Activated CD8-positive, alpha-beta T cell treated with anti-CD3 and anti-CD28 coated beads for 36 hours (primary cell): Measurements from ENCODE around the gene FKBP8. TPM values are rescaled to one million over a fixed set of nuclear protein-coding genes. Genes with fewer than 3 reads are reported as not detected.

Experiments
- ATAC-seq: fragments of 200-7000 bp; cut with Tn5 transposase; one replicate; pipeline ENCODE4 v1.10.0; 2021; ENCODE audit warnings: mild to moderate bottlenecking, moderate library complexity
- CTCF ChIA-PET: fragments of 350-600 bp; sonication (Branson Sonifier 250); formaldehyde crosslinking; loops from one replicate; lab custom pipeline; 2021; ENCODE audit warnings: antibody characterized with exemption; lab: Charles Lee
- POLR2A ChIA-PET: fragments of 350-600 bp; sonication (Branson Sonifier 250); formaldehyde crosslinking; loops from one replicate; lab custom pipeline; 2021; ENCODE audit warnings: antibody characterized with exemption; lab: Charles Lee
- DNase-seq: peaks from one replicate; pipeline ENCODE4 v3.0.0-alpha.2; 2020
- H3K27ac Mint-ChIP-seq: one replicate; pipeline ENCODE4 v1.8.0; 2021; ENCODE audit warnings: mild to moderate bottlenecking, mixed read lengths
- H3K27me3 Mint-ChIP-seq: one replicate; pipeline ENCODE4 v1.8.0; 2021; ENCODE audit warnings: mixed read lengths
- H3K36me3 Mint-ChIP-seq: one replicate; pipeline ENCODE4 v1.8.0; 2021; ENCODE audit warnings: low read depth, mixed read lengths
- H3K4me1 Mint-ChIP-seq: one replicate; pipeline ENCODE4 v1.8.0; 2021; ENCODE audit warnings: low read depth, mixed read lengths
- H3K4me3 Mint-ChIP-seq: one replicate; pipeline ENCODE4 v1.8.0; 2021; ENCODE audit warnings: mild to moderate bottlenecking, moderate library complexity, mixed read lengths
- H3K9me3 Mint-ChIP-seq: one replicate; pipeline ENCODE4 v1.8.0; 2021; ENCODE audit warnings: mixed read lengths
- intact Hi-C: fragments of 100-400 bp; cut with micrococcal nuclease; formaldehyde crosslinking; loops from one replicate; pipeline ENCODE4 v1.10.0; 2022
- total RNA-seq, 2 experiments: library from RNA; stranded (reverse); gene quantifications; one replicate each; pipeline ENCODE4 v1.2.3, GENCODE V29; 2021
- TF ChIP-seq, protein P1 (sequence below): fragments of 200-600 bp; IDR thresholded peaks from one replicate; pipeline ENCODE4 v1.8.0; 2022; ENCODE audit warnings: antibody characterized with exemption, mild to moderate bottlenecking

FKBP8 gene
- total RNA-seq, 2 experiments from 2014 or later: 216 to 220 TPM

DNA sequence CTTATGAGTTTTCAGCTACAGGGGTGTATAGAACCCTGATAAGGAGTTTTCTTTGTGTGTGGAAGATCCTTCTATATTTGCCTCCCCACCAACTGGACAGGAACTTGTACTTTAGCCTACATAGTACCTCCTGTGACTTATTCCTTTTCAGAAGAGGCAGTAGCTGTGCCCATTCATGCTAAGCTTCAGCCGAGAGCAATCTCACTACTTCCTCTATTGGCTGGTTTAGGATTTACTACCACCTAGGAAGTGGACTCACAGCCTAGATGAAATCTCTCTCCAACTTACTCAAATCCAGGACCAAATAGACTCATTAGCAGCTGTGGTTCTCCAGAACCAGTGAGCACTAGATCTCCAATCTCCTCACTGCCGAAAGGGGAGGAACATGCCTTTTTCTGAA is 42.9 kb upstream of the FKBP8 start:
- ATAC-seq (no peak), DNase-seq (no peak)
- POLR2A ChIA-PET: interaction anchor here (1.0 to 3.6 kb wide), 4 partner anchors 9 to 332 kb away, joined by 3 to 34 read pairs (median 14); partner anchors contain the start of gene UBA52
- Mint-ChIP-seq H3K4me3 (no peak overlapping the region), H3K27ac (no peak overlapping the region), H3K4me1 (peaks cover 28% of the 10 kb centered on the region), H3K9me3 (no peaks in the 10 kb centered on the region), H3K36me3 (peaks cover 12% of the 10 kb centered on the region), H3K27me3 (no peaks in the 10 kb centered on the region)
- TF ChIP-seq, protein P1, sequence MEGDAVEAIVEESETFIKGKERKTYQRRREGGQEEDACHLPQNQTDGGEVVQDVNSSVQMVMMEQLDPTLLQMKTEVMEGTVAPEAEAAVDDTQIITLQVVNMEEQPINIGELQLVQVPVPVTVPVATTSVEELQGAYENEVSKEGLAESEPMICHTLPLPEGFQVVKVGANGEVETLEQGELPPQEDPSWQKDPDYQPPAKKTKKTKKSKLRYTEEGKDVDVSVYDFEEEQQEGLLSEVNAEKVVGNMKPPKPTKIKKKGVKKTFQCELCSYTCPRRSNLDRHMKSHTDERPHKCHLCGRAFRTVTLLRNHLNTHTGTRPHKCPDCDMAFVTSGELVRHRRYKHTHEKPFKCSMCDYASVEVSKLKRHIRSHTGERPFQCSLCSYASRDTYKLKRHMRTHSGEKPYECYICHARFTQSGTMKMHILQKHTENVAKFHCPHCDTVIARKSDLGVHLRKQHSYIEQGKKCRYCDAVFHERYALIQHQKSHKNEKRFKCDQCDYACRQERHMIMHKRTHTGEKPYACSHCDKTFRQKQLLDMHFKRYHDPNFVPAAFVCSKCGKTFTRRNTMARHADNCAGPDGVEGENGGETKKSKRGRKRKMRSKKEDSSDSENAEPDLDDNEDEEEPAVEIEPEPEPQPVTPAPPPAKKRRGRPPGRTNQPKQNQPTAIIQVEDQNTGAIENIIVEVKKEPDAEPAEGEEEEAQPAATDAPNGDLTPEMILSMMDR: no peak
- CTCF ChIA-PET: interaction anchor here (0.9 to 2.1 kb wide), 6 partner anchors 8 to 66 kb away, joined by 3 to 6 read pairs (median 4); partner anchors contain the start of gene UBA52
- intact Hi-C loops: no loop called here

- TF ChIP-seq, protein P1: no peak
- DNase-seq (no peak), ATAC-seq (no peak)
- POLR2A ChIA-PET: interaction anchor here (0.6 kb wide), 1 partner anchor 317 kb away, joined by 3 read pairs; no protein-coding TSS in a partner anchor
- H3K36me3 Mint-ChIP-seq: peaks cover 10% of the 10 kb centered on the region
- no peaks in the 10 kb centered on the region for H3K27me3 Mint-ChIP-seq
- H3K4me3 Mint-ChIP-seq: no peak overlapping the region
- H3K9me3 Mint-ChIP-seq: no peaks in the 10 kb centered on the region
- CTCF ChIA-PET: interaction anchor here (1.2 to 3.3 kb wide), 4 partner anchors 8 to 267 kb away, joined by 4 to 11 read pairs (median 6); partner anchors contain the start of gene UBA52
- H3K4me1 Mint-ChIP-seq: peaks cover 7% of the 10 kb centered on the region
- intact Hi-C loops: no loop called here
- no peak overlapping the region for H3K27ac Mint-ChIP-seq
Observed at GRCh38 chr19:18580311-18580710, 36.9 kb upstream of the FKBP8 start.

GRCh38 chr19:18577365-18577914 is 34.1 kb upstream of the FKBP8 start:
- CTCF ChIA-PET: interaction anchor here (1.1 to 3.7 kb wide), 3 partner anchors 9 to 57 kb away, joined by 3 to 18 read pairs (median 6); partner anchors contain the start of gene REX1BD
- Mint-ChIP-seq H3K27me3 (no peaks in the 10 kb centered on the region), H3K9me3 (no peaks in the 10 kb centered on the region), H3K36me3 (peaks cover 36% of the 10 kb centered on the region), H3K4me1 (peaks cover 28% of the 10 kb centered on the region), H3K4me3 (no peak overlapping the region), H3K27ac (no peak overlapping the region)
- TF ChIP-seq, protein P1: no peak
- POLR2A ChIA-PET: interaction anchor here (1.0 to 4.2 kb wide), 3 partner anchors 10 to 33 kb away, joined by 3 to 34 read pairs (median 11); partner anchors contain the start of gene REX1BD
- intact Hi-C loops: loop anchor here (10.0 kb wide), 1 partner anchor 113 kb away; no protein-coding TSS in a partner anchor
- DNase-seq (no peak), ATAC-seq (no peak)

DNA sequence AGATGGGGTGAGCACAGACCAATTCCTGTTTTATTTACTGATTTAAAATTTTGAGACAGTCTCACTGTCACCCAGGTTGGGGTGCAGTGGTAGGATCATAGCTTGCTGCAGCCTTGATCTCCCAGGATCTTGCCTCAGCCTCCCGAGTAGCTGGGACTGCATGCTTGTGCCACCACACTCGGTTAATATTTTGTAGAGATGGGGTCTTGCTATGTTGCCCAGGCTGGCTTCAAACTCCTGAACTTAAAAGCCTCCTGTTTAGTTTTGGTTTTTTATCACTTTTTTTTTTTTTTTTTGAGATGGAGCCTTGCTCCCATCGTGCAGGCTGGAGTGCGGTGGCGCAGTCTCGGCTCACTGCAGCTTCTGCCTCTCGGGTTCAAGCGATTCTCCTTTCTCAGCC is 33.0 kb upstream of the FKBP8 start:
- TF ChIP-seq, protein P1: no peak
- no peak overlapping the region for H3K27ac Mint-ChIP-seq
- no peaks in the 10 kb centered on the region for H3K9me3 Mint-ChIP-seq
- H3K27me3 Mint-ChIP-seq: no peaks in the 10 kb centered on the region
- ChIA-PET CTCF (interaction anchor here (2.2 to 3.7 kb wide), 2 partner anchors 12 to 56 kb away, joined by 6 to 18 read pairs; partner anchors contain the start of gene REX1BD), POLR2A (interaction anchor here (2.1 to 4.2 kb wide), 2 partner anchors 11 to 17 kb away, joined by 11 to 34 read pairs; partner anchors contain the start of gene REX1BD)
- intact Hi-C loops: loop anchor here (10.0 kb wide), 1 partner anchor 112 kb away; no protein-coding TSS in a partner anchor
- DNase-seq (no peak), ATAC-seq (no peak)
- H3K4me1 Mint-ChIP-seq: peaks cover 30% of the 10 kb centered on the region
- H3K36me3 Mint-ChIP-seq: peaks cover 44% of the 10 kb centered on the region
- no peak overlapping the region for H3K4me3 Mint-ChIP-seq
